HEK293 (cell line): ENCODE results near the gene DNAAF9.

ENCODE experiments used
- CTCF ChIA-PET: fragments of 350-600 bp; formaldehyde crosslinking; extraction: SDS; loops from one replicate; lab custom pipeline; 2021; ENCODE audit warnings: antibody characterized with exemption; lab: Yijun Ruan, JAX
- POLR2A ChIA-PET: fragments of 300-600 bp; formaldehyde crosslinking; extraction: SDS; loops from one replicate; lab custom pipeline; 2020; ENCODE audit warnings: antibody characterized with exemption, inconsistent platforms; lab: Yijun Ruan, JAX
- H3K27ac ChIP-seq: fragments of 200-500 bp; sonication (Bioruptor generic); 2 replicates; pipeline ENCODE4 v1.5.1; 2014; ENCODE audit warnings: low read depth, low read length, control low read depth, inconsistent platforms; ENCODE audit errors: extremely low read depth
- H3K36me3 ChIP-seq, 2 experiments: fragments of 200-500 bp in 1 of 2; sonication (Bioruptor generic) in 1 of 2; 1 replicate in 1 of 2; 2 replicates in 1 of 2; pipeline ENCODE4 v1.5.1; 2014 to 2017; ENCODE audit warnings: inconsistent platforms in 2 of 2, low read length in 2 of 2; ENCODE audit not compliant: control insufficient read depth in 2 of 2, insufficient read depth in 1 of 2
- H3K4me1 ChIP-seq: fragments of 200-500 bp; sonication (Bioruptor generic); 2 replicates; pipeline ENCODE4 v1.5.1; 2014; ENCODE audit warnings: mild to moderate bottlenecking, low read length, inconsistent platforms; ENCODE audit not compliant: control insufficient read depth, insufficient read depth
- H3K4me3 ChIP-seq: 2 replicates; pipeline ENCODE4 v1.5.1; 2011; ENCODE audit warnings: low read depth, mild to moderate bottlenecking, control low read depth, low read length, moderate library complexity
- H3K9me3 ChIP-seq: fragments of 200-500 bp; sonication (Bioruptor generic); 2 replicates; pipeline ENCODE4 v1.5.1; 2014; ENCODE audit warnings: low read depth, low read length, inconsistent platforms; ENCODE audit not compliant: control insufficient read depth, insufficient read depth
- EGR2 ChIP-seq: fragments of 450-650 bp; formaldehyde crosslinking; IDR thresholded peaks from 2 replicates; pipeline ENCODE4 v1.5.1; 2016; ENCODE audit warnings: low read depth, missing biosample characterization, missing genetic modification characterization
- HOXD13 ChIP-seq: sonication (generic); formaldehyde crosslinking; IDR thresholded peaks from 2 replicates; pipeline ENCODE4 v1.8.0; 2022; ENCODE audit warnings: missing genetic modification reagents, borderline replicate concordance
- OSR2 ChIP-seq: fragments of 450-650 bp; formaldehyde crosslinking; IDR thresholded peaks from 2 replicates; pipeline ENCODE4 v1.5.1; 2016; ENCODE audit warnings: missing biosample characterization, missing genetic modification characterization
- SALL2 ChIP-seq: fragments of 450-650 bp; formaldehyde crosslinking; IDR thresholded peaks from 2 replicates; pipeline ENCODE4 v1.5.0; 2017; ENCODE audit warnings: missing biosample characterization, mild to moderate bottlenecking, missing genetic modification characterization, borderline replicate concordance
- TCF7L2 ChIP-seq: IDR thresholded peaks from 2 replicates; pipeline ENCODE4 v1.6.1; 2011; ENCODE audit warnings: low read depth, mild to moderate bottlenecking, inconsistent platforms, low read length, moderate library complexity, borderline replicate concordance
- ZBTB20 ChIP-seq: fragments of 450-650 bp; formaldehyde crosslinking; IDR thresholded peaks from 2 replicates; pipeline ENCODE4 v1.5.1; 2016; ENCODE audit warnings: missing biosample characterization, missing genetic modification characterization
- ZBTB7A ChIP-seq: fragments of 450-650 bp; formaldehyde crosslinking; IDR thresholded peaks from 2 replicates; pipeline ENCODE4 v1.5.1; 2016; ENCODE audit warnings: low read depth, missing biosample characterization, missing genetic modification characterization
- ZNF112 ChIP-seq: fragments of 450-650 bp; formaldehyde crosslinking; IDR thresholded peaks from 2 replicates; pipeline ENCODE4 v1.5.0; 2017; ENCODE audit warnings: missing biosample characterization, missing genetic modification characterization
- ZNF140 ChIP-seq: fragments of 450-650 bp; formaldehyde crosslinking; IDR thresholded peaks from 2 replicates; pipeline ENCODE4 v1.5.1; 2016; ENCODE audit warnings: missing biosample characterization, missing genetic modification characterization
- ZNF146 ChIP-seq: fragments of 450-650 bp; formaldehyde crosslinking; IDR thresholded peaks from 2 replicates; pipeline ENCODE4 v1.5.1; 2016; ENCODE audit warnings: missing biosample characterization, missing genetic modification characterization
- ZNF266 ChIP-seq: fragments of 450-650 bp; formaldehyde crosslinking; IDR thresholded peaks from 2 replicates; pipeline ENCODE4 v1.5.1; 2016; ENCODE audit warnings: missing biosample characterization, missing genetic modification characterization, low read depth
- ZNF335 ChIP-seq: fragments of 450-650 bp; formaldehyde crosslinking; conservative IDR thresholded peaks from 2 replicates; pipeline ENCODE4 v1.5.1; 2016; ENCODE audit warnings: missing biosample characterization, missing genetic modification characterization
- ZNF350 ChIP-seq: fragments of 450-650 bp; formaldehyde crosslinking; IDR thresholded peaks from 2 replicates; pipeline ENCODE4 v1.5.0; 2017; ENCODE audit warnings: missing biosample characterization, mild to moderate bottlenecking, missing genetic modification characterization
- ZNF354C ChIP-seq: fragments of 450-650 bp; formaldehyde crosslinking; IDR thresholded peaks from 2 replicates; pipeline ENCODE4 v1.5.1; 2016; ENCODE audit warnings: missing biosample characterization, missing genetic modification characterization, low read depth, borderline replicate concordance
- ZNF48 ChIP-seq: fragments of 450-650 bp; formaldehyde crosslinking; IDR thresholded peaks from 2 replicates; pipeline ENCODE4 v1.5.1; 2016; ENCODE audit warnings: missing biosample characterization, missing genetic modification characterization
- ZNF621 ChIP-seq: fragments of 450-650 bp; formaldehyde crosslinking; IDR thresholded peaks from 2 replicates; pipeline ENCODE4 v1.5.1; 2017; ENCODE audit warnings: missing biosample characterization, missing genetic modification characterization
- ZNF626 ChIP-seq: fragments of 450-650 bp; sonication (Bioruptor Pico); formaldehyde crosslinking; IDR thresholded peaks from 2 replicates; pipeline ENCODE4 v1.5.1; 2018; ENCODE audit warnings: missing biosample characterization, missing genetic modification characterization, inconsistent platforms
- ZNF639 ChIP-seq: fragments of 450-650 bp; formaldehyde crosslinking; IDR thresholded peaks from 2 replicates; pipeline ENCODE4 v1.5.1; 2016; ENCODE audit warnings: missing biosample characterization, missing genetic modification characterization
- ZNF660 ChIP-seq: fragments of 450-650 bp; IDR thresholded peaks from 2 replicates; pipeline ENCODE4 v1.5.1; 2018; ENCODE audit warnings: missing biosample characterization, mild to moderate bottlenecking, missing genetic modification characterization
- ZSCAN23 ChIP-seq: fragments of 450-650 bp; formaldehyde crosslinking; IDR thresholded peaks from 2 replicates; pipeline ENCODE4 v1.5.1; 2016; ENCODE audit warnings: missing biosample characterization, missing genetic modification characterization
- TF ChIP-seq, protein P1 (sequence below): fragments of 450-650 bp; formaldehyde crosslinking; IDR thresholded peaks from 2 replicates; pipeline ENCODE4 v1.5.1; 2016; ENCODE audit warnings: missing biosample characterization, missing genetic modification characterization
- TF ChIP-seq, protein P2 (sequence below): fragments of 450-650 bp; formaldehyde crosslinking; IDR thresholded peaks from 2 replicates; pipeline ENCODE4 v1.5.1; 2016; ENCODE audit warnings: missing biosample characterization, missing genetic modification characterization

The DNAAF9 gene

DNA sequence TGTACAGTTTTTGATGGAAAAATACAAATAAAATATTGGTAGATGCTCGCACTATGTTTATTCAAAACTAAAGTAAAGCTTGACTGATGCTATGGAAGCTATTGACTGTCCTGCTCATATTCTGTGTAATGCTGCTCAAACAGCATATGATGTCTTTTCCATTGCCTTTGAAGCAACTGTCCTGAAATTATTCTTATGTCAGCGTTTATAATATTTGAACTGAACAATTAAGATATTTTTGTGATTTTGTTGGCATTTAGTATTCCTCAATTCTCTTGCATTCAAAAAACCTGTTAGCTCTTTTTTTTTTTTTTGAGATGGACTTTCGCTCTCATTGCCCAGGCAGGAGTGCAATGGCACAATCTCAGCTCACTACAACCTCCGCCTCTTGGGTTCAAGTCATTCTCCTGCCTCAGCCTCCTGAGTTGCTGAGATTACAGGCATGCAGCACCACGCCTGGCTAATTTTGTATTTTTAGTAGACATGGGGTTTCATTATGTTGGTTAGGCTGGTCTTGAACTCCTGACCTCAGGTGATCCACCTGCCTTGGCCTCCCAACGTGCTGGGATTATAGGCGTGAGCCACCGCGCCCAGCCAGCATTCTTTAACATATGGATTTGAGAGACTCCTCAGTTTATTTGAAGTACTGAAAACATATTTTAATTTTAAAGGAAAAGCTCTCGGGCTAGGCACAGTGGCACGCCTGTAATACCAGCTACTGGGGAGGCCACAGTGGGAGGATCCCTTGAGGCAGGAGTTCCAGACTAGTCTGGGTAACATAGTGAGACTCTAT lies 5.3 kb upstream of the DNAAF9 start:
- POLR2A ChIA-PET = interaction anchor here (1.2 kb wide), 1 partner anchor 12 kb away, joined by 3 read pairs; no protein-coding TSS in a partner anchor
- peaks cover 3% of the 10 kb centered on the region; the same call in 1 of the 2 replicates for H3K4me1 ChIP-seq
- TF ChIP-seq EGR2 (tag by site-specific recombination) (no peak), ZNF266 (no peak), ZSCAN23 (tag by site-specific recombination) (no peak), ZNF621 (no peak), SALL2 (tag by site-specific recombination) (no peak), TCF7L2 (no peak), ZBTB7A (no peak)
- TF ChIP-seq, protein P1, sequence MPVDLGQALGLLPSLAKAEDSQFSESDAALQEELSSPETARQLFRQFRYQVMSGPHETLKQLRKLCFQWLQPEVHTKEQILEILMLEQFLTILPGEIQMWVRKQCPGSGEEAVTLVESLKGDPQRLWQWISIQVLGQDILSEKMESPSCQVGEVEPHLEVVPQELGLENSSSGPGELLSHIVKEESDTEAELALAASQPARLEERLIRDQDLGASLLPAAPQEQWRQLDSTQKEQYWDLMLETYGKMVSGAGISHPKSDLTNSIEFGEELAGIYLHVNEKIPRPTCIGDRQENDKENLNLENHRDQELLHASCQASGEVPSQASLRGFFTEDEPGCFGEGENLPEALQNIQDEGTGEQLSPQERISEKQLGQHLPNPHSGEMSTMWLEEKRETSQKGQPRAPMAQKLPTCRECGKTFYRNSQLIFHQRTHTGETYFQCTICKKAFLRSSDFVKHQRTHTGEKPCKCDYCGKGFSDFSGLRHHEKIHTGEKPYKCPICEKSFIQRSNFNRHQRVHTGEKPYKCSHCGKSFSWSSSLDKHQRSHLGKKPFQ (tag by site-specific recombination) = no peak
- TF ChIP-seq, all 188 proteins: peak for 0
- H3K36me3 ChIP-seq = no peaks in the 10 kb centered on the region
- H3K9me3 ChIP-seq = no peaks in the 10 kb centered on the region; the same call in 1 of the 2 replicates
- H3K4me3 ChIP-seq = no peak overlapping the region
- H3K27ac ChIP-seq = no peak overlapping the region
- CTCF ChIA-PET = interaction anchor here (0.6 to 1.5 kb wide), 2 partner anchors 13 to 31 kb away, joined by 3 to 5 read pairs; no protein-coding TSS in a partner anchor

DNA sequence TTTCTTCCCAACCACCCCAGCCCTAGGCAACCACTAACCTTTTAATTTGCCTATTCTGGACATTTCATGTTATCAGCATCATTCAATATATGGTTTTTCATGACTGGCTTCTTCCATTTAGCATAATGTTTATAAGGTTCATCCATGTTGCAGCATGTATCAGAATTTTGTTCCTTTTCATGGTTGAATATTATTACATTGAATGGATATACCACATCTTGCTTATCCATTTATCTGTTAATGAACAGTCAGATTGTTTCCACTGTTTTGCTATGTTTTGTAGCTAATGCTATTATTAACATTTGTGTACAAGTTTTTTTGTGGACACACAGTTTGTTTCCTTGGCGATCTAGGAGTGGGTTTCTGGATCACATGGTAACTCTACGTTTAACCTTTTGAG lies 3.0 kb upstream of the DNAAF9 start:
- H3K4me3 ChIP-seq = no peak overlapping the region
- no peak overlapping the region for H3K27ac ChIP-seq
- ChIA-PET POLR2A (no interaction called here), CTCF (interaction anchor here (0.6 to 1.0 kb wide), 3 partner anchors 9 to 140 kb away, joined by 3 to 5 read pairs (median 4); no protein-coding TSS in a partner anchor)
- peaks cover 16% of the 10 kb centered on the region for H3K4me1 ChIP-seq
- no peaks in the 10 kb centered on the region for H3K36me3 ChIP-seq
- TF ChIP-seq ZNF626 (tag by site-specific recombination) = no peak
- TF ChIP-seq ZNF146 (tag by site-specific recombination) = peak; percentile 80
- TF ChIP-seq, all 188 proteins: peak for 1
- no peaks in the 10 kb centered on the region; the same call in 1 of the 2 replicates for H3K9me3 ChIP-seq

- H3K36me3 ChIP-seq = no peaks in the 10 kb centered on the region
- peaks cover 19% of the 10 kb centered on the region for H3K4me1 ChIP-seq
- TF ChIP-seq ZNF354C (no peak), ZNF140 (tag by site-specific recombination) (no peak), ZNF112 (tag by site-specific recombination) (no peak), ZNF48 (tag by site-specific recombination) (no peak), ZBTB20 (tag by site-specific recombination) (no peak), ZNF335 (tag by site-specific recombination) (no peak), ZNF639 (no peak), ZNF660 (tag by site-specific recombination) (no peak), OSR2 (tag by site-specific recombination) (no peak), ZNF350 (tag by site-specific recombination) (no peak), HOXD13 (CRISPR knock-in tag) (no peak)
- TF ChIP-seq, protein P2, sequence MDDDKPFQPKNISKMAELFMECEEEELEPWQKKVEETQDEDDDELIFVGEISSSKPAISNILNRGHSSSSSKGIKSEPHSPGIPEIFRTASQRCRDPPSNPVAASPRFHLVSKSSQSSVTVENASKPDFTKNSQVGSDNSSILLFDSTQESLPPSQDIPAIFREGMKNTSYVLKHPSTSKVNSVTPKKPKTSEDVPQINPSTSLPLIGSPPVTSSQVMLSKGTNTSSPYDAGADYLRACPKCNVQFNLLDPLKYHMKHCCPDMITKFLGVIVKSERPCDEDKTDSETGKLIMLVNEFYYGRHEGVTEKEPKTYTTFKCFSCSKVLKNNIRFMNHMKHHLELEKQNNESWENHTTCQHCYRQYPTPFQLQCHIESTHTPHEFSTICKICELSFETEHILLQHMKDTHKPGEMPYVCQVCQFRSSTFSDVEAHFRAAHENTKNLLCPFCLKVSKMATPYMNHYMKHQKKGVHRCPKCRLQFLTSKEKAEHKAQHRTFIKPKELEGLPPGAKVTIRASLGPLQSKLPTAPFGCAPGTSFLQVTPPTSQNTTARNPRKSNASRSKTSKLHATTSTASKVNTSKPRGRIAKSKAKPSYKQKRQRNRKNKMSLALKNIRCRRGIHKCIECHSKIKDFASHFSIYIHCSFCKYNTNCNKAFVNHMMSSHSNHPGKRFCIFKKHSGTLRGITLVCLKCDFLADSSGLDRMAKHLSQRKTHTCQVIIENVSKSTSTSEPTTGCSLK (tag by site-specific recombination) = no peak
- TF ChIP-seq, all 188 proteins: peak for 0
- POLR2A ChIA-PET = interaction anchor here (0.7 to 1.3 kb wide), 4 partner anchors 9 to 358 kb away, joined by 3 to 4 read pairs (median 3); partner anchors contain the start of gene ADISSP
- no peak overlapping the region for H3K4me3 ChIP-seq
- H3K9me3 ChIP-seq = no peaks in the 10 kb centered on the region; the same call in 1 of the 2 replicates
- H3K27ac ChIP-seq = no peak overlapping the region
- CTCF ChIA-PET = interaction anchor here (1.0 to 1.6 kb wide), 2 partner anchors 92 to 154 kb away, joined by 3 to 4 read pairs; no protein-coding TSS in a partner anchor
These were observed 1.9 kb upstream of the DNAAF9 start for GRCh38 chr20:3409417-3409816.
